Neural cell (in vitro differentiated cells): Measurements from ENCODE around the gene JMJD7. TPM values are rescaled to one million over a fixed set of nuclear protein-coding genes. Genes with fewer than 3 reads are reported as not detected.

Source experiments
- H2AFZ ChIP-seq: fragments of 200-600, 300-800 bp; sonication (generic), shearing (Covaris generic); 2 replicates; pipeline ENCODE4 v1.6.0; 2014; ENCODE audit warnings: low read depth, mild to moderate bottlenecking, antibody characterized with exemption, low read length, moderate library complexity
- H3F3A ChIP-seq: fragments of 200-600 bp; shearing (Covaris generic); 2 replicates; pipeline ENCODE4 v1.6.1; 2016; ENCODE audit warnings: mild to moderate bottlenecking, moderate library complexity, mixed read lengths, antibody characterized with exemption, low read length; ENCODE audit not compliant: insufficient read depth, poor library complexity, severe bottlenecking
- H3K27ac ChIP-seq: fragments of 200-600, 300-800 bp; sonication (generic), shearing (Covaris generic); 2 replicates; pipeline ENCODE4 v1.5.1; 2014; ENCODE audit warnings: mild to moderate bottlenecking, low read length, moderate library complexity
- H3K27me3 ChIP-seq: fragments of 300-800, 200-600 bp; sonication (generic), shearing (Covaris generic); 2 replicates; pipeline ENCODE4 v1.6.0; 2014; ENCODE audit warnings: mild to moderate bottlenecking, low read depth, low read length, moderate library complexity; ENCODE audit not compliant: insufficient read depth
- H3K36me3 ChIP-seq: fragments of 300-800, 200-600 bp; sonication (generic), shearing (Covaris generic); 2 replicates; pipeline ENCODE4 v1.5.1; 2014; ENCODE audit warnings: mild to moderate bottlenecking, antibody characterized with exemption, low read length, moderate library complexity; ENCODE audit not compliant: insufficient read depth
- H3K4me2 ChIP-seq: fragments of 300-800, 200-600 bp; sonication (generic), shearing (Covaris generic); 2 replicates; pipeline ENCODE4 v1.6.0; 2014; ENCODE audit warnings: mild to moderate bottlenecking, low read length
- H3K4me3 ChIP-seq: fragments of 300-800, 200-600 bp; sonication (generic), shearing (Covaris generic); 2 replicates; pipeline ENCODE4 v1.5.1; 2014; ENCODE audit warnings: mild to moderate bottlenecking, low read length, moderate library complexity
- H3K79me2 ChIP-seq: fragments of 200-600 bp; shearing (Covaris generic); replicated peaks from 2 replicates; pipeline ENCODE4 v1.6.0; 2014; ENCODE audit warnings: mild to moderate bottlenecking, low read length, moderate library complexity; ENCODE audit not compliant: insufficient read depth
- H3K9ac ChIP-seq: fragments of 300-800, 200-600 bp; sonication (generic), shearing (Covaris generic); 2 replicates; pipeline ENCODE4 v1.6.1; 2016; ENCODE audit warnings: mild to moderate bottlenecking, low read length, mixed read lengths
- H3K9me2 ChIP-seq: fragments of 200-600 bp; shearing (Covaris generic); 2 replicates; pipeline ENCODE4 v1.6.1; 2016; ENCODE audit warnings: mild to moderate bottlenecking, low read length, mixed read lengths; ENCODE audit not compliant: insufficient read depth
- H3K9me3 ChIP-seq: fragments of 200-600, 300-800 bp; sonication (generic), shearing (Covaris generic); 2 replicates; pipeline ENCODE4 v1.6.1; 2016; ENCODE audit warnings: mild to moderate bottlenecking, mixed run types, low read length, moderate library complexity, mixed read lengths
- H4K20me1 ChIP-seq: fragments of 200-600 bp; shearing (Covaris generic); 2 replicates; pipeline ENCODE4 v1.6.1; 2016; ENCODE audit warnings: mild to moderate bottlenecking, mixed run types; ENCODE audit not compliant: insufficient read depth
- EP300 ChIP-seq: fragments of 450-650 bp; conservative IDR thresholded peaks from 2 replicates; pipeline ENCODE4 v1.6.1; 2014; ENCODE audit warnings: antibody characterized with exemption, mild to moderate bottlenecking, moderate library complexity; ENCODE audit not compliant: poor library complexity, severe bottlenecking
- EZH2 ChIP-seq: fragments of 200-600, 300-800 bp; shearing (Covaris generic), sonication (generic); IDR thresholded peaks from 2 replicates; pipeline ENCODE4 v1.6.1; 2014; ENCODE audit warnings: antibody characterized with exemption, low read length, borderline replicate concordance, mild to moderate bottlenecking; ENCODE audit not compliant: insufficient read depth, poor library complexity, severe bottlenecking
- MXI1 ChIP-seq: fragments of 450-650 bp; conservative IDR thresholded peaks from 2 replicates; pipeline ENCODE4 v1.6.1; 2014; ENCODE audit warnings: antibody characterized with exemption, mild to moderate bottlenecking; ENCODE audit not compliant: poor library complexity, severe bottlenecking
- POLR2AphosphoS5 ChIP-seq: IDR thresholded peaks from 2 replicates; pipeline ENCODE4 v1.6.1; 2012
- RAD21 ChIP-seq: fragments of 450-650 bp; conservative IDR thresholded peaks from 2 replicates; pipeline ENCODE4 v1.6.1; 2014; ENCODE audit warnings: antibody characterized with exemption, mild to moderate bottlenecking, moderate library complexity
- SMC3 ChIP-seq: fragments of 450-650 bp; conservative IDR thresholded peaks from 2 replicates; pipeline ENCODE4 v1.6.1; 2014; ENCODE audit warnings: antibody characterized with exemption, mild to moderate bottlenecking, moderate library complexity; ENCODE audit not compliant: poor library complexity
- TAF1 ChIP-seq: IDR thresholded peaks from 2 replicates; pipeline ENCODE4 v1.6.1; 2012; ENCODE audit warnings: low read depth
- polyA plus RNA-seq: library from polyadenylated mRNA; depleted of rRNA; stranded (reverse); fragments of >200 nt; gene quantifications from 2 replicates; pipeline ENCODE4 v1.2.3, GENCODE V29; 2014
- TF ChIP-seq, protein P1 (sequence below): fragments of 450-650 bp; IDR thresholded peaks from 2 replicates; pipeline ENCODE4 v1.5.1; 2014; ENCODE audit warnings: antibody characterized with exemption, mild to moderate bottlenecking, moderate library complexity; ENCODE audit not compliant: poor library complexity, severe bottlenecking
- TF ChIP-seq, protein P2 (sequence below): IDR thresholded peaks from 2 replicates; pipeline ENCODE4 v1.6.1; 2012; ENCODE audit warnings: borderline replicate concordance

JMJD7 gene
- polyA plus RNA-seq, 1 donor from 2014 or later = 14.0 TPM

- Histone ChIP-seq H3K36me3 (peaks cover 7% of the 10 kb centered on the region), H3F3A (no peaks in the 10 kb centered on the region), H3K9me3 (no peaks in the 10 kb centered on the region), H3K79me2 (no peaks in the 10 kb centered on the region), H3K4me3 (no peak overlapping the region), H3K9ac (no peak overlapping the region), H3K27me3 (no peaks in the 10 kb centered on the region), H3K27ac (no peak overlapping the region), H3K4me2 (no peak overlapping the region), H2AFZ (no peak overlapping the region), H4K20me1 (no peaks in the 10 kb centered on the region), H3K9me2 (no peaks in the 10 kb centered on the region)
- TF ChIP-seq POLR2AphosphoS5 = no peak
- TF ChIP-seq EP300 = no peak
- TF ChIP-seq, protein P1, sequence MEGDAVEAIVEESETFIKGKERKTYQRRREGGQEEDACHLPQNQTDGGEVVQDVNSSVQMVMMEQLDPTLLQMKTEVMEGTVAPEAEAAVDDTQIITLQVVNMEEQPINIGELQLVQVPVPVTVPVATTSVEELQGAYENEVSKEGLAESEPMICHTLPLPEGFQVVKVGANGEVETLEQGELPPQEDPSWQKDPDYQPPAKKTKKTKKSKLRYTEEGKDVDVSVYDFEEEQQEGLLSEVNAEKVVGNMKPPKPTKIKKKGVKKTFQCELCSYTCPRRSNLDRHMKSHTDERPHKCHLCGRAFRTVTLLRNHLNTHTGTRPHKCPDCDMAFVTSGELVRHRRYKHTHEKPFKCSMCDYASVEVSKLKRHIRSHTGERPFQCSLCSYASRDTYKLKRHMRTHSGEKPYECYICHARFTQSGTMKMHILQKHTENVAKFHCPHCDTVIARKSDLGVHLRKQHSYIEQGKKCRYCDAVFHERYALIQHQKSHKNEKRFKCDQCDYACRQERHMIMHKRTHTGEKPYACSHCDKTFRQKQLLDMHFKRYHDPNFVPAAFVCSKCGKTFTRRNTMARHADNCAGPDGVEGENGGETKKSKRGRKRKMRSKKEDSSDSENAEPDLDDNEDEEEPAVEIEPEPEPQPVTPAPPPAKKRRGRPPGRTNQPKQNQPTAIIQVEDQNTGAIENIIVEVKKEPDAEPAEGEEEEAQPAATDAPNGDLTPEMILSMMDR = no peak
- no peak for TF ChIP-seq SMC3
- TF ChIP-seq EZH2 = no peak
- TF ChIP-seq, protein P2, sequence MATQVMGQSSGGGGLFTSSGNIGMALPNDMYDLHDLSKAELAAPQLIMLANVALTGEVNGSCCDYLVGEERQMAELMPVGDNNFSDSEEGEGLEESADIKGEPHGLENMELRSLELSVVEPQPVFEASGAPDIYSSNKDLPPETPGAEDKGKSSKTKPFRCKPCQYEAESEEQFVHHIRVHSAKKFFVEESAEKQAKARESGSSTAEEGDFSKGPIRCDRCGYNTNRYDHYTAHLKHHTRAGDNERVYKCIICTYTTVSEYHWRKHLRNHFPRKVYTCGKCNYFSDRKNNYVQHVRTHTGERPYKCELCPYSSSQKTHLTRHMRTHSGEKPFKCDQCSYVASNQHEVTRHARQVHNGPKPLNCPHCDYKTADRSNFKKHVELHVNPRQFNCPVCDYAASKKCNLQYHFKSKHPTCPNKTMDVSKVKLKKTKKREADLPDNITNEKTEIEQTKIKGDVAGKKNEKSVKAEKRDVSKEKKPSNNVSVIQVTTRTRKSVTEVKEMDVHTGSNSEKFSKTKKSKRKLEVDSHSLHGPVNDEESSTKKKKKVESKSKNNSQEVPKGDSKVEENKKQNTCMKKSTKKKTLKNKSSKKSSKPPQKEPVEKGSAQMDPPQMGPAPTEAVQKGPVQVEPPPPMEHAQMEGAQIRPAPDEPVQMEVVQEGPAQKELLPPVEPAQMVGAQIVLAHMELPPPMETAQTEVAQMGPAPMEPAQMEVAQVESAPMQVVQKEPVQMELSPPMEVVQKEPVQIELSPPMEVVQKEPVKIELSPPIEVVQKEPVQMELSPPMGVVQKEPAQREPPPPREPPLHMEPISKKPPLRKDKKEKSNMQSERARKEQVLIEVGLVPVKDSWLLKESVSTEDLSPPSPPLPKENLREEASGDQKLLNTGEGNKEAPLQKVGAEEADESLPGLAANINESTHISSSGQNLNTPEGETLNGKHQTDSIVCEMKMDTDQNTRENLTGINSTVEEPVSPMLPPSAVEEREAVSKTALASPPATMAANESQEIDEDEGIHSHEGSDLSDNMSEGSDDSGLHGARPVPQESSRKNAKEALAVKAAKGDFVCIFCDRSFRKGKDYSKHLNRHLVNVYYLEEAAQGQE = no peak
Observed at GRCh38 chr15:41817781-41818180, 10.1 kb upstream of the JMJD7 start.

DNA sequence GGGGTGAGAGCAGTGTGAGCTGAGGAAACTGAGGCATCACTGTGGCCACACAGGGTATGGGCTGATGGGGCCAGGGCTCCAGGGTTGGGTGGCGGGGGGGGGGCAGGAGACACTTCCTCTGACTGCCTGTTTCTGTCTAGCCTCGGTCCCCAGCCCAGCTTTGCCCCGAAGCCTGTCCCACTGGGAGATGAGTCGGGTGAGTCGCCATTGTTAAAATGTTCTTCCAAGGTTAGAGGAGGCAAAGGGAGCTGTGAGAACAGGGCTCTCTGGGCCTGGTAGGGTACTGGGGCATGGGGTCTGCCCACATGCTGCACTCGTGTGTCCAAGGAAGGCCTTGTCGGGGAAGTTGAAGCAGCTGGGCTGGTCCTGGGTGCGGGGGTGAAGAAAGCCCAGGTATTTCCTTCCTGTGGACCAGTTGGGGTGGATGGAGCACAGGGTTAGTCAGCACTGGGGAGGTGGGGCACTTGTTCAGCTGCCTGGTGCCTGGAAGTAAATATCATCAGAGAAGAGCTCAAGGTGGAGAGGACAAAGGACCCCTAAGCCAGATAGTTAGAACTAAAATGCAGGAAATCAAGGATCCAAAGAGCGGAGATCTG, 8.3 kb upstream of the JMJD7 start:
- Histone ChIP-seq H4K20me1 (no peaks in the 10 kb centered on the region), H3K4me2 (no peak overlapping the region), H3K9ac (no peak overlapping the region), H3K9me2 (no peaks in the 10 kb centered on the region), H3K27me3 (no peaks in the 10 kb centered on the region), H3K27ac (no peak overlapping the region), H3K36me3 (peaks cover 7% of the 10 kb centered on the region), H3K9me3 (no peaks in the 10 kb centered on the region), H2AFZ (no peak overlapping the region), H3K79me2 (no peaks in the 10 kb centered on the region), H3K4me3 (no peak overlapping the region), H3F3A (no peaks in the 10 kb centered on the region)
- TF ChIP-seq RAD21 (no peak), EP300 (no peak), MXI1 (no peak), TAF1 (no peak), POLR2AphosphoS5 (no peak), EZH2 (no peak), SMC3 (no peak)
- TF ChIP-seq, protein P1 = no peak
- TF ChIP-seq, protein P2 = no peak
